ENCODE data around the gene WDR59.

GRCh38 chr16:74832228-74832627 lies 152.7 kb downstream of the WDR59 start:
- TF ChIP-seq BHLHE40 (IDR thresholded peaks at IDR 0.05; ENCODE audit: borderline replicate concordance) (no peak), ARNT (IDR thresholded peaks at IDR 0.05) (no peak), SP1 (IDR thresholded peaks at IDR 0.05) (no peak), CTBP1 (IDR thresholded peaks at IDR 0.05; ENCODE audit: borderline replicate concordance) (no peak), ELF4 (IDR thresholded peaks at IDR 0.05) (no peak), FOXA1 (IDR thresholded peaks at IDR 0.05) (no peak), HDGF (IDR thresholded peaks at IDR 0.05; ENCODE audit: borderline replicate concordance) (no peak), ZNF384 (IDR thresholded peaks at IDR 0.05) (no peak), SUZ12 (IDR thresholded peaks at IDR 0.05) (no peak)
